Activated CD4-positive, alpha-beta T cell treated with anti-CD3 and anti-CD28 coated beads, Interleukin-10, Interleukin-2, amounts not matched to agents 100 ng/mL and 50 ng/mL, durations not matched to agents 16 hours and 8 hours (primary cell): ENCODE results near the gene ACTR3.
"Not testable (repeated sequence)": the region's sequence is repeated elsewhere in the genome, so short reads cannot be mapped to it uniquely, and the experiment has no call there.

Experiments
- DNase-seq: peaks from one replicate; pipeline ENCODE4 v3.0.0-alpha.2; 2020

The ACTR3 gene

GRCh38 chr2:113906647-113907046 lies 16.8 kb downstream of the ACTR3 start:
- DNase-seq: no peak

GRCh38 chr2:113907297-113907696 lies 17.4 kb downstream of the ACTR3 start:
- DNase-seq: no peak

GRCh38 chr2:113910110-113910717 lies 20.3 kb downstream of the ACTR3 start:
- peak; percentile 50 for DNase-seq

GRCh38 chr2:113910967-113911678 lies 21.2 kb downstream of the ACTR3 start:
- DNase-seq: no peak

GRCh38 chr2:113915082-113915819 lies 25.4 kb downstream of the ACTR3 start:
- no peak for DNase-seq

- no peak for DNase-seq
These were observed 28.3 kb downstream of the ACTR3 start for GRCh38 chr2:113918229-113918628.

- DNase-seq: no peak
These were observed 31.1 kb downstream of the ACTR3 start for GRCh38 chr2:113920996-113921395.

- DNase-seq: no peak
These were observed 32.4 kb downstream of the ACTR3 start for GRCh38 chr2:113922335-113922734.

- DNase-seq: no peak
These were observed 32.9 kb downstream of the ACTR3 start for GRCh38 chr2:113922784-113923183.

- DNase-seq: no peak
These were observed 36.0 kb downstream of the ACTR3 start for GRCh38 chr2:113925884-113926283.

- DNase-seq: peak; percentile 43
These were observed 36.4 kb downstream of the ACTR3 start for GRCh38 chr2:113926314-113926713.

- DNase-seq: no peak
These were observed 40.6 kb downstream of the ACTR3 start for GRCh38 chr2:113930448-113930847.

- no peak for DNase-seq
These were observed 47.6 kb downstream of the ACTR3 start for GRCh38 chr2:113937501-113937900.

GRCh38 chr2:113940891-113941290 lies 51.0 kb downstream of the ACTR3 start:
- no peak for DNase-seq

- DNase-seq: not testable (repeated sequence)
These were observed 55.9 kb downstream of the ACTR3 start for GRCh38 chr2:113945784-113946183.

- not testable (repeated sequence) for DNase-seq
These were observed 61.0 kb downstream of the ACTR3 start for GRCh38 chr2:113950906-113951305.

- no peak for DNase-seq
These were observed 71.1 kb downstream of the ACTR3 start for GRCh38 chr2:113961000-113961399.

- no peak for DNase-seq
These were observed 73.0 kb downstream of the ACTR3 start for GRCh38 chr2:113962692-113963480.

- no peak for DNase-seq
These were observed 74.1 kb downstream of the ACTR3 start for GRCh38 chr2:113963965-113964364.

- DNase-seq: no peak
These were observed 74.5 kb downstream of the ACTR3 start for GRCh38 chr2:113964436-113964835.

GRCh38 chr2:113965228-113965627 lies 75.3 kb downstream of the ACTR3 start:
- no peak for DNase-seq

GRCh38 chr2:113965644-113966043 lies 75.8 kb downstream of the ACTR3 start:
- DNase-seq: peak; percentile 39

- no peak for DNase-seq
These were observed 76.3 kb downstream of the ACTR3 start for GRCh38 chr2:113966171-113966570.
